ENCODE data around the gene SETD1A.
"Not testable (repeated sequence)": the region's sequence is repeated elsewhere in the genome, so short reads cannot be mapped to it uniquely, and the experiment has no call there.

Gene SETD1A

GRCh38 chr16:31001507-31002249 is 44.1 kb downstream of the SETD1A start:
- no peak for DNase-seq

DNA sequence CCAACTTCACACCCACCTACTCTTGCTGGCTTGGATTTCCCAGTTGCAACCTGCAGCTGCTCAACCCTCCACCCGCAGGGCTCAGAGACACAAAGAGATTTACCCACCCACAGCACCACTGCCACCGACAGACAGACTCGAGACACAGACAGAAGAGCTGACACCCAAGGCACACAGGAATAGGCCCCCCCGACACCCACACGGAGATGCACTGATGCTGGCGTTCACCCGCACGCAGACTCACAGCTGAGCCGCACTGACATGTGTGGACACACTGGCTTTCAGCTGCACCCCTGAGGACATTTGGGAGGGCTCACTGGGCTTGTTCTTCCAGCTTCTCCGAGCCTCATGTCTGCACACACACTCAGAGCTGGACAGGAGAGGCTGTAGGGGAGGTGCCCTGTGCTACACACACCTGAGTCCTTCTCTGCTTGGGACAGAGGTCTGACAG is 44.7 kb downstream of the SETD1A start:
- no peak for DNase-seq

GRCh38 chr16:31002862-31003341 is 45.3 kb downstream of the SETD1A start:
- DNase-seq = no peak

- no peak for DNase-seq
Measured at GRCh38 chr16:31003744-31004143, 46.2 kb downstream of the SETD1A start.

- no peak for DNase-seq
Measured at GRCh38 chr16:31004658-31005057, 47.1 kb downstream of the SETD1A start.

GRCh38 chr16:31005350-31006085 is 48.0 kb downstream of the SETD1A start:
- no peak for DNase-seq

DNA sequence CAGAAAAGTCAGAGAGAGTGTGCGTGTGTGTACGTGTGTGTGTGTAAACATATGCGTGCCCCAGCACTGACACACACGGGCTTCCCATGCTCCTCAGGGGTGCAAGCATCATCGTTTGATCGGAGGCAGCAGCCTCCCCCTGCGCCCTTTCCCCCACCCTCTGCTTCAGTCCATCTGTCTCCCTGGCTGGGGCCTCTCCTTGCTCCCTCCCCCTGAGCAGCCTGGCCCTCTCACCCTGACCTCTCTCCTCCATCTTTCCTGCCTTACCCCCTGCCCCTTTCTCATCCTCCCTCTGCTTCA is 48.5 kb downstream of the SETD1A start:
- no peak for DNase-seq

DNA sequence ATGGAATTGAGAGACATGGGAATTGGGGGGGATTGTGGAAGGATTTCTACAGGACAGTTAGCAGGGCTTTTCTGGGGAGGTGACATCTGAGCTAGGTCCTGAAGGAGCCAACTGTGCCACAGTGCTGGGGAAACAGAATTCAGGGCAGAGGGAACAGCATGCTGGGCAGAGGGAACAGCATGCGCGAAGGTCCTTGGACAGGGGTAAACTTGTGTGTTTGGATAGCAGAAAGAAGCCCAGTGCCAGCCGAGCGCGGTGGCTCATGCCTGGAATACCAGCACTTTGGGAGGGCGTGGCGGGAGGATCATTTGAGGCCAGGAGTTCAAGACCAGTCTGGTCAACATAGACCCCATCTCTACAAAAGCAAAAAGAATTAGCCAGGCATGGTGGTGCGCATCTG is 49.0 kb downstream of the SETD1A start:
- DNase-seq = no peak

DNA sequence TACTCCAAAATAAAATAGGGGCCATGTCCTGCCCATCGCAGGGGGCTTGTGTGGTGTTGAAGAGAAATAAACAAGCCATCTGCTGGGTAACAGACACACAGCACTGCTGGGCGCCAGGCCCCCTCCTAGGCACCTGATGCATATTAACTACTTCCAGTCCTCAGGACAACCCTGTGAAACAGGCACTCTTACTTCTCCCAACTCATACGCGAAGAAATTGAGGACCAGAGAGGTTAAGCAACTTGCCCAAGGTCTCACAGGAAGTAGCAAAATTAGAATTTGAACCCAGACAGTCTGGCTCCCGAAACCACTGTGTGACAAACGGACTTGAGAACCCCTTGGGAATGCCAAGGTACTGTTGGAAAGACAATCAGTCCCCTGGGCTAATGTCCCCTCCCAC is 50.1 kb downstream of the SETD1A start:
- DNase-seq = no peak

DNA sequence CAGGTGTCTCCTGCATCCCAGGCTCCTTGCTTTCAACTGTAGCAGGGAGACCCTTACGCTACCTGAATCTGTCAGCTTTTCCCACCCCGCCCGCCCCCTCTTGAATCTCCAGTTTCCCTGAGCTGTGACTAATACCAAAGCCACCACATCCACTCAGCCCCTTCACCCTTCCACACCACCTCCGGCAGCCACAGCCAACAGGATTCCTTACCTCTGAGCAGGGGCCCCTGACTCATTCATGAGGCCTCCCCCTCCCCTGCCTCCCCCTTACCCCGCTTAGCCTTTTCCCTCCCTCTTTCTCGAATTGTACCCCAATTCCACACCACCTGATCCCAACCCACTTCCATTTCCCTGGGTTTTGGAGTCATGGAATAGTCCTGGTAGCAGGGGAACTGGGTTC is 50.6 kb downstream of the SETD1A start:
- no peak for DNase-seq

DNA sequence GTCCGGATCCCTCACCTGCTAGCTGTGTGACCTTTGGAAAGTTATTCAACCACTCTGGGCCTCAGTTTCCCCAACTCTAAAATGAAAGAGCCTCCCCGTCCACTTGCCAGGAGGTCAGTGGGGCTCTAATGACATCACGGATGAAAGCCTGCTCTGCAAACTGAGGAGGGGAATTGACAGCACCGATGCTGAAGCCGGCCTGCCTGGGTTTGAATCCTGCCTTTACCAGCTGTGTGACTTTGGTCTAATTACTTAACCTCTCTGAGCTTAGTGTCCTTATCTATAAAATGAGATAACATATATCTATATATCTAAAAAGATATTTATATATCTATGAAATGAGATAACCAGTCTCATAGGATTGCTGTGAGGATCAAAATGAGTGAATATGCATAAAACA is 51.0 kb downstream of the SETD1A start:
- no peak for DNase-seq

DNA sequence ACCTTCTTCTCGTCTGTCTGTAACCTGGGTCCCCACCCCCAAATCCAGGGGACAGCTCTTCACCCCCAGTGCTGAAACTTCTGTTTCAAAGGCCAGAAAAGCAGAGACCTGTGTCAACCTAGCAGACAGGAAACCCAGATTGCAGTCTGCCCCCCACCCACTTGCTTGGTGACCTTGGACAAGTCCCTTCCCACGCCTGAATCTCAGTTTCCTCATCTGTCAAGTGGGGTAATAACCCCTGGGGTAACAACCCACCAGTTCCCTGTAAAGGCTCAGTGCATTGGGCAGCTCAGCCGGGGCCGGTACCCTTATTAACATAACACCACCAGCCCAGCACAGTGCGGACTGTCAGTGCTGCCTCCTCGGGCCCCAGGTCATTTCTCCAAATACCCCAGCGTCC is 51.6 kb downstream of the SETD1A start:
- DNase-seq = no peak

DNA sequence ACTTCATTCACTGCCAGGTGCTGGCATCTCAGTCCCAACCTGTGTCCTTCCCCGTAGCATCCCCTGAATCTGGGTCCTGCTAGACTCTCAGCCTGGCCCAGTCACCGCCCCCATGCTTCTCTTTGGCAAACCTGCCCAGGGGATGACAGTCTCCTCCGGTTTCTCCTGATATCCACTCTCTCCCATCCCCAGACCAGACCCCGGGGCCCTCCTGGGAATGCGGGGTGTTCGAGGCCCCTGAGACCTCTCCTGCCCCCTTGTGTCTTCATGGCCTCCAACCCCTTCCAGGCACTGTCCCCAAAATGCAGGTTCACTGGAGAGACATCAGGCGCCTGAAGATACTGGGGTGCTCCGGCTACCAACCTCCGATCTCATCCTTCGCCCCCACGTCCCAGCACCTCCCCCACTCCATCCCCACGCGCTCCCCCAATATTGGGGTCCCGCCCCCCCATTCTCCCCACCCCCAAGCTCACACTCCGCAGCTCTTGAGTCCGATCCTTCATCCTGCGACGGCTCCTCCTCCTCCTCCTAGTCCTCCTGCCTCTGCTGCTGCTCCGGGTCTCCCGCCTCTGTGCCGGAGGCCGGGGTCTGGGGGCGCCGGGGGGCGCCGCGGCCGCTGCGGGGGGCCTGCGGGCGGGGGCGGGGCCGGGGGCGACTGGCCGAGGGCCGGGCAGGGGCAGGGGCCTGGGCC is 52.5 kb downstream of the SETD1A start:
- DNase-seq = no peak

GRCh38 chr16:31010585-31011325 is 53.2 kb downstream of the SETD1A start, which contains the start of gene STX1B:
Gene STX1B, minus strand, starts transcription at chr16:31010638. Its CDS starts 242 bp downstream, at chr16:31010396.
- peak; percentile 50 to 55 for DNase-seq

DNA sequence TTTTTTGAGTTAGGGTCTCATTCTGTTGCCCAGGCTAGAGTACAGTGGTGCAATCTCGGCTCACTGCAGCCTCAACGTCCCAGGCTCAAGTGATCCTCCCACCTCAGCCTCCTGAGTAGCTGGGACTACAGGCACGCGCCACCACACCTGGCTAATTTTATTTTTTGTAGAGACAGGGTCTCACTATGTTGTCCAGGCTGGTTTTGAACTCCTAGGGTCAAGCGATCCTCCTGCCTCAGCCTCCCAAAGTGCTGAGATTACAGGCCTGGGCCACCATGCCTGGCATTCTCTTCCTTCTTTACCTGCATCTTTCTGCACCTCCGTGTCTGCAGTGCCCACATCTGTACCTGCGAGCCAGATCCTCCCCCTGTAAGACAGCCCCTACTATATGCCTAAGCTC is 54.3 kb downstream of the SETD1A start:
- DNase-seq = not testable (repeated sequence)

DNA sequence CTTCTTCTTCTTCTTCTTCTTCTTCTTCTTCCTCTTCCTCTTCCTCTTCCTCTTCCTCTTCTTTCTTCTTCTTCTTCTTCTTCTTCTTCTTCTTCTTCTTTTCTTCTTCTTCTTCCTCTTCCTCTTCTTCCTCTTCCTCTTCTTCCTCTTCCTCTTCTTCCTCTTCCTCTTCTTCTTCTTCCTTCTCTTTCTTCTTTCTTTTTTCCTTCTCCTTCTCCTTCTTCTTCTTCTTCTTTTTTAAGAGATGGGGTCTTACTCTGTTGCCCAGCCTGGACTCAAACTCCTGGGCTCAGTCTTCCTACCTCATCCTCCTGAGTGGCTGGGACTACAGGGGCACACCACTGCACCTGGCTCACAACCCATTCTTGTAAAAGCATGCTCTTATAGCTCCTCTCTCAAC is 55.7 kb downstream of the SETD1A start:
- not testable (repeated sequence) for DNase-seq

GRCh38 chr16:31016018-31016417 is 58.5 kb downstream of the SETD1A start:
- DNase-seq = no peak

- DNase-seq = not testable (repeated sequence)
Measured at GRCh38 chr16:31017756-31018155, 60.2 kb downstream of the SETD1A start.

- no peak for DNase-seq
Measured at GRCh38 chr16:31020536-31020935, 63.0 kb downstream of the SETD1A start.

DNA sequence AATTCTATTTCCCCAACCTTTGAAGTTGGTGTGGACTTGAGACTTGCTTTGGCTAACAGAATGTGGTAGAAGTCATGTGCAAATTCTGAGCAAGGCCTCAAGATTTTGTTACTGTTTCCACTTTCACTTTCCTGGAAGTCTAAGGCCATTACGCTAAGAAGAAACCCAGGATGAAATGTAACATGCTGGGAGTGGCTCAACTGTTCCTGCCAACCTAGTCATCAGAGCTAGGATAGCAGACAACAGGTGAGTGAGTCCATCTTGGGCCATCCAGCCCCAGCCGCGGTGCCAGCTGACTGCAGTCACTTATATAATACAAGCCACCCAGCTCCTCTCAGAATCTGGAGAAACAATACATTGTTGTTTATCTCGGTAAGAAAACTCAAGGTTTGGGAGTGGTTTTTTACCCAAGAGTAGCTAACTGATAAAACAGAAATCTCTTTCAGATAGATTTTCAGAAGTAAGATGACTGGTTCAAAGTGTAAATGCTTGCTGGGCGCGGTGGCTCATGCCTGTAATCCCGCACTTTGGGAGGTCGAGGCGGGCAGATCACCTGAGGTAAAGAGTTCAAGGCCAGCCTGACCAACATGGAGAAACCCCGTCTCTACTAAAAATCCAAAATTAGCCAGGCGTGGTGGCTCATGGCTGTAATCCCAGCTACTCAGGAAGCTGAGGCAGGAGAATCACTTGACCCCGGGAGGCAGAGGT is 65.1 kb downstream of the SETD1A start:
- DNase-seq = no peak

- DNase-seq = no peak
Measured at GRCh38 chr16:31023252-31023602, 65.7 kb downstream of the SETD1A start.

- DNase-seq = no peak
Measured at GRCh38 chr16:31023627-31024226, 66.2 kb downstream of the SETD1A start.

Measured in CD4-positive, alpha-beta T cell treated with Interferon alpha-2 for 1 hour (primary cell).